Measurements from ENCODE around the gene EN2.

The EN2 gene

GRCh38 chr7:155511702-155511996 is 53.7 kb downstream of the EN2 start:
- no peak for DNase-seq

DNA sequence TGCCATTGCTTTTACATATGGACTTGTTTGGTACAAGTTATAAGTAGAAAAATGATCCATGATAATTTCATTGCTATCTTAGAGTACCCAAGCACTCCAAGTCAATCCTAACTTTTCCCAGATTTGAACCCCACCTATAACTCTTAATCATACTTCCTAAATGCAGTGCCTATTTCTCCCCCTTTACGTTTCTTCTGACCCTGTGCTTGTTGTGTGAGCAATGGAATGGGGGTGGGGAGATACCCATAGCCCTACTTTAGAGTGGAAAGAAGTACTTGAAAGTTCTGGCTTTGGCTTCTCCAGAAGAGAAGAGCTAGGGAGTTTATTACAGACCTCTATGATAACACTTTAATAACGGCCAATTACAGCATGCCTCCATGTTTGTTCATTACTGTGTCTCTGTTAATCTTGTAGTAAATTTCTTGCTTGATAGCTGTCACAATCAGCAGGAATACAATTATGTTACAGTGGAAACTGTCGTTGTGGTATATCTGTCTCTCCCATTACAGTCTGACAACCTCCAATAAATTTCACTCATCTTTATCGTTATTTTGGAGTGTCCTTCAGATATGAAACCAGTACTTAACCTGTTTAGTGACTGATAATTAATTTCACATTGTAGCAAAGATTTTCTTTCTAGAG is 54.4 kb downstream of the EN2 start:
- DNase-seq = no peak

DNA sequence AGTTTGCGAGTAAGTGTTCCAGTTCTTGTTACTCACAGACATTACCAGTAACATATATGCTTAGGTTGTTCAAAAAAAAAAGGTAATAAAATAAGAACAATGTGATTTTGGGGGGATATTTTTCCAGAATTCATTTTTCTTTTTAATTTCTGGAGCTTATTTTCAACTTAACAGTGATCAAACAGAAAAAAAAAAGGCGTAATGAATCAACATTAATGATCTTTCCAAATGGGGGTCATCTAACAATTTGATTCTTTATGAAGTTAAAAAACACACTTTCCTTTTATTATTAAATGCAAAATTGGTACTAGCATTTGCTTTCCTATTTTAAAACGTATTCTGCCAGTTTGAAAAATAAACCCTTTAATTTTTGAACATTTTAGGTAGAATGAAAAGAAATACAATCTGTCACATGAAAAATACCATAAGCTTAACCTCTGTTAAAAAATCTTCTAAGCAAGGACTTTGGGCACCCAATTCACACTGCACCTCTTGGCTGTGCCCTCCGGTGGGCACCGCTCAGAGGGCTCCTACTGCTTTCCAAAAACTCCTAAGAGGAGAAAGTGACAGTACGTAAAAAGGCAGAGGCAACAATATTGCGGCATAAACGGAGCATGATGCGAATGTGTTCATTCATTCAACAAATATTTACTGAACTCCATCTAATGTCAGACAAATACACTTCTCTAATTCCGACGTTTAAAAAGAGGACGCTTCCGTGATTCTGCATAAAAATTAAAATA is 55.8 kb downstream of the EN2 start:
- DNase-seq = no peak

GRCh38 chr7:155514296-155514695 is 56.4 kb downstream of the EN2 start:
- no peak for DNase-seq

Measured in KG1 (cell line).